NOMO-1 (cell line): ENCODE data around the gene CLCNKB.
A peak's percentile ranks its signal among the peaks of the same experiment; 100 is the strongest.

Experiments used
- DNase-seq, 2 experiments: peaks; one replicate each; lab custom pipeline; 2025; ENCODE audit not compliant: unreplicated experiment in 2 of 2; lab: John Stamatoyannopoulos, UW

CLCNKB gene

DNA sequence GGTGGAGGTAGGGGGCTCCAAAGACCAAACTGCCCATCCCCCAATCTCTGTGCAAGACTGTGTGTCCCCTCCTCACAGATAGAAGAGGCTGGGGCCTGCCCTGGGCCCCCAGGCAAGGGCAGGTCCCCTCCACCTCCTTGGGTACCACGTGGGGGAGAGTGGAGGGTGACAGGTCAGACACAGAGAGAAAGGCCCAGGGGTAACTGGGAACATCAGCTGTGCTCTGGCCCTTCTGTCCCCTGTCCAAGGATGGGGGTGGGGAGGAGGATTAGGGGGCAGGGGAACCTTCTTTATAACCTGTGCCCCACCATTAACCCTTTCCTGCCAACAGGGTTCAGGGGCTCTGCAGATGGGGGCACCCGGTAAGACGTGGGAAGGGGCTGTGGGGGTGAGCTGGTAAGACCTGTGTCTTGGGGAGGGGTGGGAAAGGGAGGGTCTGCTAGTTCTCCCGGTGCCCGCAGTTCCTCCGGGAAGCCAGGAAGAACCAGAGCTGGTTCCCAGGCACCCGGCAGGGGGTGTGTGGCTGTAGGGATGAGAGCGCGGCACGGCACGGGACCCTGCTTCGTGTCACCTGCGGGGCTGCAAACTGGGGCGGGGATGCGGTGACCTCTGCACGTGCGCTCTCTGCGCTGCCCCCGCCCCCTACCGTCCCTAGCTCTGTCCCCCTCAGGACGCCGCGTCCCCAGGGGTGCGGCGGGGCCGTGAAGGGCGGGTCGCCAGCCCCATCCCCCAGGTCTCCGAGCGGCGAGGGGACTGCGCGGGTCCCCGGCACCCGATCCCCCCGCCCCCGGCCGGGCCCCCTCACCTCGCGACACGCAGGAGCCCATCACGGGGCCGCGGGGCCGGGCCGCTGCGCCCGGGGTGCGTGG, 29.3 kb downstream of the CLCNKB start:
- no peak for DNase-seq

DNA sequence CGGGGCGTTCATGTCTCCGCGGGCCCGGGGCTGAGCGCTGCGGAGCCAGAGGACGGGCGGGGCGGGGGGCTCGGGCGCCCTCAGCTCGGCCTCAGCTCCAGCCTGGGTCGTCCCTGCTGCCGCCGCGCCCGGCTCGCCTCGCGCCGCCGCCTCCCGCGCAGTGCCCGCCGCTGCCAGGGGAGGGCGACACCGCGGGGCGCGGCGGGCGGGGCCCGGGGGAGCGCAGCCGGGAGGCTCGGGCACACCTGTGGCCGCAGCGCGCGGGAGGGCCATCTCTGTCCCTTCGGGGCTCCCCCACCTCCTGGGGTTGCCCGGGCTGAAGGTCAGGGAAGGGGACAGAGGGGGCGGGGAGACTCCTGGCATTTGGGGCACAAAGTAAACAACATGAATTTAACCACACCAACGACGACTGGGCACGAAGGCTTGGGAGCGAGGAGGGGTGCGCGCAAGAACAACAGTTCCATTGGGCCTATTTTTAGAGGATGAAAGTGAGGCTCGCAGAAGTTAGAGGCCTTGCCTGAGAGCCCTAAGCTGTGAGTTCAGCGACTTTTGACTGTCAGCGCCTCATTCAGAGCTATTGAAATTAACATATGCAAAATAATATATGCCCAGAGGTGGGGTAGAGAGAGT, 30.0 kb downstream of the CLCNKB start, which contains the start of gene FAM131C:
Gene FAM131C, minus strand, starts transcription at position 162 of the 630 bp plus-strand sequence. CDS start 209 bp downstream, outside the sequence.
- peak in 1 of 2 experiments; percentile 9 for DNase-seq

DNA sequence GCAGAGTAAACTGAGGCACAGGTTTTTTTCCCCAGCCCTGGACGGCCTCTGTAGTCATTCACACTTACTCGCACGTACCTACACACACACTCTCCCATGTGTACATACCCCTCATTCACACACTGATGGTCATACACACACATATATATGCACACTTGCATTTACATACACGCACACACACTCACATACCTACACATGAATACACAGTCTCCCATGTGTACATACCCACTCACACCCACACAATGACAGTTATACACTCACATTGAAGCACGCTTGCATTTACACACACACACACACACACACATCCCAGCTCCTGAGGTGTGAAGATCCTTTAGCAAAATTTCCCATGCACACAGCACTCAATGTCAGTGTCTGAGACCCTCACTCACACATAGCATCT, 30.6 kb downstream of the CLCNKB start:
- DNase-seq: no peak

DNA sequence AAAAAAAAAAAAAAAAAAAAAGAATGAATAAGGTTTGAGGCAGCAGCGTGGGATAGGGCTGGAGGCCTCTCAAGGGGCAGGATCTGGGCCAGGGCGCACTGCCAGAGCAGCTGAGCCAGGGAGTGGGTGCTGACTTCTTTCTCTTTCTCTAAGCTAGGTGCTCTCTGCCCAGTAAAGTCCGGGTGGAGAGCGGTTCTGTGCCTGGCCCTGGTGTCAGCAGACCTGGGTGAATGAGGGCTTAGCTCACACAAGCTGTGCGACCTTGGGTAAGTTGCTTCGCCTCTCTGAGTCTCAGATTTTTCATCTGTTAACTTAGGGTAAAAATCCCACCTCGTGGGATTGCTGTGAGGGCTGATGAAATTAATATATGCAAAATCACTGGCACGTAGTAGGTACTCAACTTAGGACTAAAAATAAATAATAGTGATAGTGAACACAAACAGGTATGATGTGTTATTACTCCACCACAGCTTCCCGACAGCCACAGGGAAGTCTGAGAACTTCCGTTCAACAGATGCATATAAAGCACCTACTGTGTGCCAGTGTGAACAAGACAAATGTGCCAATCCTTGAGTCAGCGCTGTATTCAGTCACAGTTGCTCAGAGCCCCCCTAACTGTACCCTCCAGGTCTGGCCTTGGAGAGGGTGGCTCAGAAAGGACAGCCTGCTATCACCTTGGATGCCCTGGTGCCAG, 31.9 kb downstream of the CLCNKB start:
- no peak for DNase-seq

DNA sequence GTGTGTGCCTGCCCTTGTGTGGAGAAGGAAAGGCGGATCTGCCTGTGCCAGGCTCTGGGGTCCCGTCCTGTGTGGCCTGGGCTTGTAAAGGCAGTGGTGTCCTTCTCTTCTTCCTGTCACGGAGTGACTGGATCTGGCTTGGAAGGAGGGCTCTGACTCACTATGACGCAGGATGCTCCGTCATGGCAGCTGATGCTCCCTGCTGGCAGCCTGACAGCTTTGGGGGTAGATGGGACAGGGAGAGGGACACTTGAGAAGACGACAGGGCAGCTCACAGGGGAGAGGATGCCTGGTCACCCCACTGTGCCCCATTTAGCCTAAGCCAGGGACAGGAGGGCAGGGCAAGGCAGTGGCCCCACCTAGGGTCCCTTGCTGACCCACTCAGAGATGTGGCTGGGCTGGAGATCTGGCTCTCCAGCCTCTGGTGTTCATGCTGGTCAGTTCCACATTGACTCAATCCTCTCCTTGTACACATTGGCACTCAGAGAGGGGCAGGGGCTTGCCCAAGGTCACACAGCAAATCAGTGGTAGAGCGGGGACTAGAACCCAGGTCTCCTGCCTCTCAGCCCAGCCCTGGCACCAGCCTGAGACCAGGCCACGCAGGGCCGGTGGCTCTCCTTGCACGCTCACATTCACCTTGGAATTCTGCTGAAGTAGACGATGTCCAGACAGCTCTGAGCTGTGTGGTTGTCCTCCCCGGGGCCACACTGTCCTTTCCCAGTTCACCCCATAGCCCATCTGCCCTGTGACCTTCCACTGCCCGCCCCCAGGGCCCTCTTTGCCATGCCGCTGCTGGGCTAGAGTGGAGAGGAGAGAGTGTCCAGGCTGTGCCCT, 32.7 kb downstream of the CLCNKB start:
- no peak for DNase-seq

DNA sequence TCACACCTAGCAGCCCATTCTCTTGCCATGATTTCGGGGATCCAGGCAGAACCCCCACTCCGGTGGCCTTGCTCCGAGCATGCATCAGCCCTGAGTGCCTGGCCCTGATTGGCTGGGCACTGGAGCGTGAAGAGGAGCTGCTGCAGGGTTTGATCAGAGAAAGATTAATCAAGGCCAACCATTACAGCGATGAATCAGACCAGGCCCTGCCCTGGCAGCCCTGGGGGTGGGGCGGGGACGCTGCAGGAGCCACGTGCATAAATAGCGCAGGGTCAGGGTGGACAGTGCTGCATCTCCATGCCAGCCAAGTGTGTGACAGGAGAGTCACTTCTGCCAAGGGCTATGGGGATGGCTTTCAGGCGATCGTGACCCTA, 33.3 kb downstream of the CLCNKB start:
- DNase-seq: no peak

DNA sequence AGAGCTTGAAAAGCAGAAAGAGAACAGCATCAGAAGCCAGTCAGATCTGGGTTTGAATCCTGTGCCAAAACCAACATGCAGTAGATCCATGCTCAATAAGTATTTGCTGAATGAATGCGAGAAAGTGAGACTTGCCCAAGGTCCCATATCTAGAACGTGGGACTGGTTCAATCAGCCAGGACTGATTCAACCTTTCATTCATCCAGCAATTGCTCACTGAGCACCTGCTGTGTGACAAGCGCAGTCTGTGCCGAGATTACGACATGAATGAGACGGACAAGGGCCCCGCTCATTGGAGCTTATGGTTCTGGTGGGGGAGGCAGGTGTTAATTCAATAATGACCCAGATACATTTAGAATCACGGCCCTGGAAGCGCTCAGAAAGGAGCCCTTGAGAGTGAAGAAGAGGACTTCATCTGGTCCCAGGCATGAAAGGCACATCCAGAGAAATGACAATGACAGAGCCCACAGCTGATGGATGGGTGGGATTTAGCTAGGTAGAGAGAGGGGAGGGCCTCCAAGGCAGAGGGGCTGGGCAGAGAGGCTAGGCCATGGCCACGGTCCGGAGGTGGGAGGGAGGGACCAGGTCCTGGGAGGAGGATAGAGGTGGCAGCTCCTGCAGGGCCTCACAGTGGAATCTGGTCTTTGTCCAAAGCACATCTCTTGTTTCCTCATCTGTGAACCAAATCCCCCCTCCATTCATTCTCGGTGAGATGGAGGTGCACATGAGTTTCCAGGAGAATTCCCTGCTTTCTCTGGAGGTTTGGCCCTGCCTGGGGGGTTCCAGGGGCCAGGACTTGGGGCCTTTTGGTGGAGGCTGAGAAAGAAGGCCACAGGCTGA, 34.0 kb downstream of the CLCNKB start:
- DNase-seq: no peak

DNA sequence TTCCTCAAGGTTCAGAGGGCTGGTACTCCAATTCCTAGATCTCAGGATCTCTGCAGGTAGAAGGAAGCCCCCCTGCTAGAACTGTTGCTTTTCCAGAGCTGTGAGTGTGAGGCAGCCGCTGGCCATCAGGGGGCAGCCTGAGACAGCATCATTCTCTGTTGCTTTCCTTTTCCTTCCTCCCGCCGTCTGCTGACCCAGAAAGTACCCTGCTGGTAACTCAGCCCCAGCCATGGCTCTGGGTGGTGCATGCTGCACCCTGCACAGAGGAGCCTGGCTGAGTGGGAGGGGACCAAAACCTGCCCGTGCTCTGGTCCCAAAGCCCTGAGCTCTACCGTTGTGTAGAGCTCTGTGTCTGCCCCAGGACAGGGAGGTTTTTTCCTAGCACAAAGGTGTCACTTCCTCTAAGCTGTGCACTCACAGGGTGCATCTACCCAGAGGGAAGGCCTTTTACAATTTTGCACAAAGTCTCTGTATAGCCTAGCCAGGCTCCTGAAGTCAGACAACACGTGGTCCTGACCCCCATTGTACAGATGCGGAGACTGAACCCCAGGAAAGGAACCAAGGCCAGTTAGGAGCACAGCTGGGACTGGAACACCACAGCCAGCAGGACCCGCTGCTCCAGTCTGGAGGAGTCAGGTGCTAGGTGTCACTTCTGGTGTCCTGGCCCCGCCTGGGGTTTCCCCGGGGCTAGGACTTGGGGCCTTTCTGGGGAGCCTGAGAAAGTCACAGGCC, 35.5 kb downstream of the CLCNKB start:
- peak; percentile 42 to 68 for DNase-seq

DNA sequence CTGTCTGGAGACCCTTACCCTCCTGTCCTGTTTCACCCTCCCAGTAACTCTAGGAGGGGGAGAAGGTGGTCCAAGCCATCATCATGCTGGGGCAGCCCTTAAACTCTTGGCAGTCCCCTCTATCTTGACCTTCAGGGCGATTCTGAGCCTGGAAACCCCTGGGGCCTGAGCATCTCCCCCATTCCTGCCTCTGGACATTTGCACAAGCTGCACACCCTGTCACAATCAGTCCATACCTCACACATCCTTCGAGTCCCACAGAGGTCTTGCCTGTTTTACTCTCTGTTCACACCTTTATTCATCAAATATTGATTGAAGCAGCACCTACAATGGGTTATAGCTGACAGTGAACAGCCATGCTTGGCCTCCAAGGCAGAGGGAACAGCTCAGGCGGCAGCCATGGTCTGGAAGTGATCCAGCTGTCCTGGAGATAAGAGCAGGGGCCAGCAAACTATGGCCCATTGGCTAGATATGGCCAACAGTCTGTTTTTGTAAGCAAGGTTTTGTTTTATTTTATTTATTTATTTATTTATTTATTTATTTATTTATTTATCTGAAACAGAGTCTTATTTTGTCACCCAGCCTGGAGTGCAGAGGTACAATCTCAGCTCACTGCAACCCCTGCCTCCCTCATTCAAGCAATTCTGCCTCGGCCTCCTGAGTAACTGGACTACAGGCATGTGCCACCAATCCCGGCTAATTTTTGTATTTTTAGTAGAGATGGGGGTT, 37.0 kb downstream of the CLCNKB start:
- DNase-seq: no peak

DNA sequence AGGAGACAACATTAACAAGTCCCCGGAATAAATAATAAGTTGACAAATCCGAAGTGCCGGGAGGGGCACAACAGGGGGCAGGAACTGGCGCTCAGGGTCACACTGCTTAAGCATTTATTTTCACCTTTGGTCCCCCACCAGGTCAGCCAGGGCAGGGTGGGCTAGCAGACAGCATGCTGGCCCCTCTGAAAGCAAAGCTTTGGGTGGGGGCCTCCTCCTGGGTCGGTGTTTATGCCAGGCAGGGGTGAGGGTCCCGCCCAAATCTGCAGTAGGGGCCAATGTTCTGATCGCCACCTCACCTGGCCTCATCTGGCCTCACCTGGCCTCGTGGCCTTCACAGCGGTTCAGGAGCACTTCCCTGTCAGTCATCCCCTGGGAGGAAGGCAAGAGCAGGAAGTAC, 38.1 kb downstream of the CLCNKB start:
- DNase-seq: no peak

DNA sequence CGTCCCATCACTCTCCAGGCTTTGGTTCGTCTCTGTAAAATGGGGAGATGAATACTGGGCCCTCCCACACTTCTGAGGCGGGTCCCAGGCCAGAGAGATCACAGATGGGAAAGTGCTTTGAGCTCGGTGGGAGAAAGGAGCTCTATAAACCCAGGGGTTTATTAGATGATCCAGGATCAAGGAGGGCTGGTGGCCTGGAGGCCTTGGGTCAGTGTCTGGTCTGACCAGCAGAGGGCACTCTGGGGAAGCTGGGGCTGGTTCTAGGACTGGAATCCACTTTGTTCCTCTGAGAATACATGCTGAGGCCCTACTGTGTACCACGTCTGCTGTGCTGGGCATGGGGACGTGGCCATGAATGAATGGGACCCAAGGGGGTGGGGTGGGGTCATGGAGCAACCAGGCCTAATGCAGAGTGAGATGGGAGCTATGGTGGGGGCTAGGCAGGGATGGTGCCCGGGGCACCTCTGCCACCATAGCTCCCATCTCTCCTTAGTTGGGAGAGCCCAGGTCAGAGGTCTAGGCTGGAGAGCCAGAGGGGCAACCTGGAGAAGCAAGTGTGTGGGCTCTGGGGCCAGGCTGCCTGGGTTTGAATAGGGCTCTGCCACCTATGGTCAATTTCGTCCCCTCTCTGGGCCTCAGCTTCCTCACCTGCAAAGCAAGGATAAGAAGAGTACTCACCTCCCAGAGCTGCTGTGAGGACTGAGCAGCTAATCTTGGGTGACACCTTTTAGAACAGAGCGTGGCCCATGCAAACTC, 38.9 kb downstream of the CLCNKB start:
- peak in 1 of 2 experiments; percentile 45 for DNase-seq

DNA sequence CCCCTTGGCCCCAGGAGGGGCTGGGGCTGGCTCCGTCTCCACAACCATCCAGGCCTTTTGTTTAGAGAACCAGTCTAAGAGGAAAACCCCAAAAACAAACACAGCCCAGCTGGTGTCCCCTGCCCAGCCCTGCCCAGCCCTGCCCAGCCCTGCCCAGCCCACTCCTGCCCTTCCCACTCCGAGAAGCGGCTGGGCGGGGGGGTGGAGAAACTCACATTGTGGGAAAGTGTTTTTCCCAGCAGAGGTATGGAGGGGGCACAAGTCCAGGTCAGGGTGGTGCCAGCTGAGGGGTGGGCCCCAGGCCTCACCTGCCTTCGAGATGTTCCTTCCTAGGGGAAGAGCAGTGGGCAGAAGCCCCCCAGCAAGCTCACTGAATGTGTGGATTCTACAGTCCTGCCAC, 39.9 kb downstream of the CLCNKB start:
- DNase-seq: no peak

DNA sequence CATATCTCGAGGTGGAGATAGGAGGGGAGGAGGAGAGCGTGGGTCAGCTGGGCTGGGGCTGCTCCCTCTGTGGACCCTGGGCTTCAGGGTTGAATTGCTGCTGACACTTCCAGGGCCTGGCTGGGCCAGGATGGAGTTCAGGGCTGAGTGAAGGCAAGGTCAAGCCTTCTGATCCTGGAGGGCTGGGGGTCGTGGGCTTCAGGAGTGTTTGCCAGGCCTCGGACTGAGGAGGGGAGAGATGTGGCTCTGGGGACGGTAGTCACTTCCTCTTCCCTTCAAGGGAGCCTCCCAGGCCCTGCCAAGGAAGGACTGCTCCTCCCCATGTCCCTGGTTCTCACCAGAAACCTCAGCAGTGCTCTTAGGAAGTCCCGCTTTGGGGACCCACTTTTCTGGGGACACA, 41.9 kb downstream of the CLCNKB start:
- peak in 1 of 2 experiments; percentile 8 for DNase-seq

DNA sequence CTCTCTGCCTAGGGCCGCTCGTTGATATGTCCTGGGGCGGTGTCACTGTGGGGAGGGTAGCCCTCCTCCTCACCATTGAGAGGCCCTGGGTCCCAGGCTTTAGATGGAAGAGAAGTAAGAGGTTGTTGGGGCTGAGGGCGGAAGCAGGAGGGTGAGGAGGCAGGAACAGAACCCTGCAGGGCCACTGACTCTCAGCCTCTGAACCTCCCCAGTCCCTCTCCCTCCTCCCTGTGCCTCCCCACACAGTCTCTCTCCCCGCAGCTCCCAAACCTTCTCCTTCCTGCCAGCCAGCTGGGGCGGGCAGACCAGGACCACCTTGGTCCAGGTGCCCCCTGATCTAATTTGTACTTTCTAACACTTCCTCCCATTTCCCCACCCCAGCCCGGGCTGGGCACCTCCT, 44.2 kb downstream of the CLCNKB start:
- DNase-seq: no peak

DNA sequence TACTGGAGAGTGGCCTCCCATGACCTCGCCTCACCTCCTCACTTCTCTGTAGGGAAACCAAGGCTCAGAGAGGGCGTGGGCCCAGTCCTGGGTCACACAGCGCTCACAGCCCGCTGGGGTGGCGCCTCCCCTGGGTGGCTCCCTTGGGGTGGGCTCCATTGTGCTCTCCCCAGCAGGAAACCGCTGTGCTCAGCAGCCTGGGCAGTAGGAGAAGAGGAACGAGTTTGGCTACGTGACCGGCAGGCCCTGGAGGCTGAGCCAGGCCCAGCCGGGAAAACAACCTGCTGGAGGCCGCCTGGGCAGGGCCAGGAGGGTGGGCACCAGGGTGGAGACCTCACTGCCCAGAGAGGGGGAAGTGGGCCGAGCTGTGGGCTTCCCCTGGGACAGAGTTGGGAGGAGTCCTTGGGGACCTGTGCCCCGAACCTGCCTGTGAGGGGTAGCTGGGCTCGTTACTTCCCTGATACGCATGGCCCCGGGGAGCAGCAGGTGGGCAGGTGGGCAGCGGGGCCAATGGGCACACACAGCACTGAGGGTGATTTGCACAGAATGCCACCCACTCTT, 44.8 kb downstream of the CLCNKB start:
- DNase-seq: no peak

DNA sequence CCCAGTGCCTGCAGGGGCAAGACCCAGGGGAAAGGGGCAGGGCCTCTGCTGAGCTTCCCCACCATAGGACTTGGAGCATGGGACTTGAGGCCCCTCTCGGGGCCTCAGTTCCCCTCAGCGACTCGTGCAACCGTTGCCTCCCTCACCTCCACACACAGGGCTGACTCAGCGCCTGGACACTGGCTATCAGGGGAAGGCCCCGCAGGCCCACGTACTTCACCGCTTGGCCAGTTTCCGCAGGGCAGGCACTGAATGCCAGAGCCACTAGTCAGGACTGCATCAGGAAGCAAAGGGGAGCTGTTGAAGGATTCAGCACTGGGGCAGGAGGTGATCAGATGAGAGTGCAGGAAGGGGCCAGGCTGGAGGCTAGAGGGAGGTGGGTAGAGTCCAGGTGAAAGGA, 45.4 kb downstream of the CLCNKB start:
- DNase-seq: no peak

DNA sequence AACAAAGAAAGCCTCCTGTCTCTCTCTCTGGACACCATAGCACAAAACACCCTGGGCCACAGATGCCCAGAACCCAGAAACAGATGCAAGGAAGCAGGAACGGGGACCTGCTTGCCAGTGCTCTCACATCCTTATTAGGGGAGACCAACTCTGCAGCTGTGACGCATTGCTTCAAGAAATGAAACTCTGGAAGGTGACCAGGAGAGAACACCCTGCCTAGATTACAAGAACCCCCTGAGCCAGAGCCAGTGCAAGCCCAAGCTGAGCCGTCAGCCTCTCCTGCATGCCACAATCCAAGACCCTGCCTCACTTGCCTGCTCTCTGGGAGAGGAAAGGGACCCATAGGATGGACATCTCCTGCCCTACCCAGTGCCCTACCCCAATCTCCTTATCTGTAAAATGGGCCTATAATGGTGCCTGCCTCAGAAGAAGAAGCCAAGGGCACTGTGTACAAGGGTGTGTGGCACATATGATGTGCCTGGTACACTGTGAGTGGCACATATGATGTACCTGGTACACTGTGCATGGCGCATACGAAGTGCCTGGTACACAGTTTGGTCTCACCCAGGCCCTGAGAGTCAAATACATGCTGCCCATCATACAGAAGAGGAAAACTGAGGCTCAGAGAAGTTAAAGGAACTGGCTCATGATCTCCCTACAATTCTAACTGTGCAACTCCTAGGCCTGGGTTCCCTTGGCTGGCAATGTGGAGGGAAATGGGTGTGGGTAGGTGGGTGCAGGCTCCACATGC, 46.7 kb downstream of the CLCNKB start:
- no peak for DNase-seq
